ENCODE data around the gene KAT5.
"Not testable (repeated sequence)": the region's sequence is repeated elsewhere in the genome, so short reads cannot be mapped to it uniquely, and the experiment has no call there.

KAT5 gene

GRCh38 chr11:65710421-65710820 lies 1.6 kb upstream of the KAT5 start:
- DNase-seq: no peak

DNA sequence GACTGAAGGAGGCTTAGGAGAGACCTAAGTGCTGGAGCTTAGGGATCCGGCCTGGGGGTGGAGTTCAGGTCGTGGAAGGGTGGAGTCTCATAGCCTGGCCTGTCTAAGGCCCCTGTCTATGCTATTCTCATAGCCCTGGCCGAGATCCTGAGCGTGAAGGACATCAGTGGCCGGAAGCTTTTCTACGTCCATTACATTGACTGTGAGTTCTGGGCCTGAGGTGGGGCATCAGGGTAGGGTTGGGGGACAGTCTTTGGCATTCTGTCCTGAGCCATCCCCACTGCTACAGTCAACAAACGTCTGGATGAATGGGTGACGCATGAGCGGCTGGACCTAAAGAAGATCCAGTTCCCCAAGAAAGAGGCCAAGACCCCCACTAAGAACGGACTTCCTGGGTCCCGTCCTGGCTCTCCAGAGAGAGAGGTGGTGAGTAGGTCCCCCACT lies 603 bp downstream of the KAT5 start:
- no peak for DNase-seq

DNA sequence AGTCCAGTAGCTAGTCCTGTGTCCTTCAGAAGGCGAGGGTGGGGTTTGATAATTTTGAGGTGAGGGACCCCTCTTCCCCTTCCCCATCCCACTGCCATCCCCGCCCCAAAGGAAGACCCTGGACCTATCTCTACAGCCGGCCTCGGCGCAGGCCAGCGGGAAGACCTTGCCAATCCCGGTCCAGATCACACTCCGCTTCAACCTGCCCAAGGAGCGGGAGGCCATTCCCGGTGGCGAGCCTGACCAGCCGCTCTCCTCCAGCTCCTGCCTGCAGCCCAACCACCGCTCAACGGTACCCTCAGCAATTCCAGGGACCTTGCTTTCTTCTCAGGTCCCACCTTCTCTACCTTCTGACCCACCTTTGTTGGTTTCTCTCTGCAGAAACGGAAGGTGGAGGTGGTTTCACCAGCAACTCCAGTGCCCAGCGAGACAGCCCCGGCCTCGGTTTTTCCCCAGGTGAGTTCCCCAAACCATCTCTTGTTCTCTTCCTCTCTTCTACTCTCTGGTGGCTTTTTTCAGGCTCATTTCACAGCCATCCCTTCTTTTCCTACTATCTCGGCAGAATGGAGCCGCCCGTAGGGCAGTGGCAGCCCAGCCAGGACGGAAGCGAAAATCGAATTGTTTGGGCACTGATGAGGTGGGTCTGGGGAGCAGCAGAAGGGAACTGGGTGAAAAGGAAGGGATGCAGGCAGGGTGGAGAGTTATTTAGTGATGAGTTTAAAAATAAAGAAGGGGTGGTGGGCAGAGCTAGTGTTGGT lies 1.3 kb downstream of the KAT5 start:
- no peak for DNase-seq

GRCh38 chr11:65714433-65714832 lies 2.4 kb downstream of the KAT5 start:
- DNase-seq: no peak

DNA sequence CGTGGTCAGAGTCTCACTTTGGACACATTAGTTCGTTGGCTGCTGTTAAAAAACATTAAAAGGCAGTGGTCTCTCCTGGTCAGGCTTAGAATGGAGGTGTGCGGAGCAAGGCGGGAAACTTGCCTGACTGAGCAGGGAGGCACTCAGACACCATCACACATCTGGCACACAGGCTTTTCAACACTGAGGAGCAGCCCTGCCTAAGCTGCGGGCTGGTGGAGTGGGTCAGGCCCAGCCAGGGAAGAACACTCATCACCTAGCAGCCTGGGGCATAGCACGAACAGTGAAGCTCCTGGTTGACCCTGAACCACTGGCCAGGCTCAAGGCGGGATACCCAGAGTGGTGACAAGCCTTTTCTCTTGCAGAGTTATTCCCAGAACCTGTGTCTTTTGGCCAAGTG lies 4.2 kb downstream of the KAT5 start:
- no peak for DNase-seq

GRCh38 chr11:65716774-65717405 lies 4.8 kb downstream of the KAT5 start:
- no peak for DNase-seq

DNA sequence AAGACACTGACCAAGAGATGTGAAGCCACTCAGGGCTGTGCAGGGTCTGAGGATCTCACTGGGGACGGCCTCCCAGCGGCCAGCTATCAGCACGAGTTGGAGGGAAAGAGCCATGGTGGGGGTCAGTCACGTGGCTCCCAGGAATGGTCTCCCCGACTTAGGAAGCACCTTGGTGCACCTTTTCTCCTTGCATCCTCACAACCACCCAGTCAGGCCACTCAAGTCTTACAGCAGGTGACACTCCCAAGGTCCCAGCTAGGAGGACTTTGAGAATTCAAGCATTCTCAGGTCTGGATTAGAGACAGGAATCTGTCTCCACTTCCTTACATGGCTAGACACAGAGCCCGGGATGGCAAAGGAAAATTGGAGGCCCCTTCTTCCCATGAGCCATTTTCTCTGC lies 5.9 kb downstream of the KAT5 start:
- no peak for DNase-seq

GRCh38 chr11:65718531-65718930 lies 6.5 kb downstream of the KAT5 start:
- DNase-seq: no peak

- no peak for DNase-seq
These were observed 7.0 kb downstream of the KAT5 start for GRCh38 chr11:65718964-65719492.

- no peak for DNase-seq
These were observed 7.8 kb downstream of the KAT5 start for GRCh38 chr11:65719871-65720210.

- peak; percentile 83 for DNase-seq
These were observed 8.3 kb downstream of the KAT5 start, which contains the start of gene RNASEH2C for GRCh38 chr11:65720211-65720934. Gene RNASEH2C, minus strand, starts transcription at chr11:65720798. Its CDS starts 40 bp downstream, at chr11:65720758.

DNA sequence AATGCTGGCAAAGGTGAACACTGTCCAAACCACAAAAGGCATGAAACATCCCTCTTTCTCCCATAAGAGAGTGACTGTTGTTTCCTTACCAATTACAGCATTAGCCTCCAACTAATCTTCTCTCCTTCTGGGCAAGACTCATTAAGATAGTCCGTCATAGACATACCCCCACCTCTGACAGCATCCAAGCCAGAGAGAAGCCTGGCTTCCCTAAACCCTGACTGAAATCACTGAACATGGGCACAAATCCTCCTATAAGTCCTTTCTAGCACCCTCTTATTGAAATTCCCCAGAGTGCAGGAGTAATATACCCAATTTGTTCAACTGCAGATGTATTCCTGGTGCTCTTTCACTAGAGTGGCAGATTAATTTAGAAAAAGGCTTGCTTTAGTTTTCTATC lies 10.2 kb downstream of the KAT5 start:
- DNase-seq: no peak

DNA sequence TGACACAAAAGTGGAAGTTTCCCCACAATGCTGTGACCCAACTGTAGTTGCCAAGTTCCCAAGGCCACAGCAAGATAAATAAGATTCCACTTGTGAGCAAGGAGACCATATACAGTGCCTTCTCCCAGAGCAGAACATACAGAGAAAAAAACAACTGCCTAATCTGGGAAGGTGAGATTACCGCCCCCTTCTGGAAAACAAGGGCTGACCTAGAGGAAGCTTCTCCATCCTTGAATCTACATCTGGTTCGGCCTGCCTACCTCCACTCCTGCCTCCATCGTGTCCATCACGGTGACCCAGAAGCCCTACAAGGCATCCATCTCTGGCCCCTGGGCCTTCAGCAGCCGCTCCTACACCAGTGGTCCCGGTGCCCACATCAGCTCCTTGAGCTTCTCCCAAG lies 14.6 kb downstream of the KAT5 start:
- no peak for DNase-seq

- no peak for DNase-seq
These were observed 15.8 kb downstream of the KAT5 start for GRCh38 chr11:65727865-65728264.

- DNase-seq: no peak
These were observed 18.4 kb downstream of the KAT5 start for GRCh38 chr11:65730461-65730860.

DNA sequence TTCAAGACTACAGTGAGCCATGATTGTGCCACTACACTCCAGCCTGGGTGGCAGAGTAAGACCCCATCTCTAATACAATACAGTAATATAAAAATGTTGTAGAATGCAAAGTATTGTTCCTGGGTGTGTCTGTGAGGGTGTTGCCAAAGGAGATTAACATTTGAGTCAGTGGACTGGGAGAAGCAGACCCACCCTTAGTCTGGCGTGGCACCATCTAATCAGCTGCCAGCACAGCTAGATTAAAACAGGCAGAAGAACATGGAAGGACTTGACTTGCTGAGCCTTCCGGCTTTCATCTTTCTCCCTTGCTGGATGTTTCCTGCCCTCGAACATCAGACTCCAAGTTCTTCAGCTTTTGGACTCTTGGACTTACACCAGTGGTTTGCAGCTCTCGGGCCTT lies 23.1 kb downstream of the KAT5 start:
- DNase-seq: not testable (repeated sequence)

DNA sequence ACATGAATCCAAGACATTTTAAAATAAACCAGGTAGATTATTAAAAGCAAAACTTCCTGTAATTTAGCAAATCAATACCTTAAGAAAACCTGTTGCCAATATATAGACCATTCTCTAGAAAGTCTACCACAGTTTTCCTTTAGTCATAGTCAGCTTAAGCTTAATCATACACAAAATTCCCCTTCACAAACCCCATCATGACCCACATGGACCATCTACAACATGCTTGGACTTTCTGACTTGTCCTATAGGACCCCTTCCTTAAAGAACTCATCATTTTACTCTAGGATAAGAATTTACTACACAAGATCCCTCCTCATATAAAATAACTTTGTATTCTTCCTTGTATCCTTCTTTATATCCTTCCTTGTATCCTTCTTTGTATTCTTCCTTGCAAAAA lies 24.8 kb downstream of the KAT5 start:
- no peak for DNase-seq

GRCh38 chr11:65739022-65739421 lies 27.0 kb downstream of the KAT5 start:
- no peak for DNase-seq

DNA sequence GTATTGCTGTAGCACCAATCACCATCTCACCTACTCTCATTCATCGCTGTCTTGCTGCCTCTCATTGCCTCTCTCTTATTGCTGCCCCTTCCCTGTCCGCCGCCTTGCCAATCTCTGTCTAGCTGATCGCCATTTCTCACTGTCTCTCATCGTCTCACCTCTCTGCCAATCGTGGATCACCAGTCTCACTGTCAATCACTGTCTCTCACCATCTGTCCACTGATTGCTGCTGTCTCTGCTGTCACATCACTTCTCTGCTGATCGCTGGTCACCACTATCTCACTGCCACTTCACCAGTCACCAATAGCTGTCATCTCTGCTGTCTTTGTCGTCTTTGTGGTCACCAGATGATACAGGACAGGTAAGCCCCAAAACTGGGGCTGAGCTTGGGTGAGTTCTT lies 29.1 kb downstream of the KAT5 start:
- no peak for DNase-seq

GRCh38 chr11:65742353-65742752 lies 30.3 kb downstream of the KAT5 start:
- DNase-seq: no peak

DNA sequence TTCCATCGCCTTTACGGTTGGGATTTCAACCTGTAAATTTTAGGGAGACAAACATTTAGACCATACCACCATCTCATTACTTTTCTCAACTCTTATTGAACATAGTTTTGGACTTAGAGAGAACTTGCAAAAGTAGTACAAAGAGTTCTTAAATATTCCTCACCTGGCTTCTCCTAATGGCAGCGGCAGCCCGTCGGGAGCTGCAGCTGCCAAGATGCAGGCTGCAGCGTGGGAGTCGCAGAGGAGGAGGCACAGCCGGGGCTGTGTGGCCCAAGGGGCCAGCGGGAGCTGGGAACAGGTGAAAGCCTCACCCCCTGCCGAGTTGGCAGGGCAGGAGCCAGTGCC lies 31.6 kb downstream of the KAT5 start:
- no peak for DNase-seq

GRCh38 chr11:65744026-65744698 lies 32.1 kb downstream of the KAT5 start:
- no peak for DNase-seq

- no peak for DNase-seq
These were observed 32.6 kb downstream of the KAT5 start for GRCh38 chr11:65744699-65745042.

DNA sequence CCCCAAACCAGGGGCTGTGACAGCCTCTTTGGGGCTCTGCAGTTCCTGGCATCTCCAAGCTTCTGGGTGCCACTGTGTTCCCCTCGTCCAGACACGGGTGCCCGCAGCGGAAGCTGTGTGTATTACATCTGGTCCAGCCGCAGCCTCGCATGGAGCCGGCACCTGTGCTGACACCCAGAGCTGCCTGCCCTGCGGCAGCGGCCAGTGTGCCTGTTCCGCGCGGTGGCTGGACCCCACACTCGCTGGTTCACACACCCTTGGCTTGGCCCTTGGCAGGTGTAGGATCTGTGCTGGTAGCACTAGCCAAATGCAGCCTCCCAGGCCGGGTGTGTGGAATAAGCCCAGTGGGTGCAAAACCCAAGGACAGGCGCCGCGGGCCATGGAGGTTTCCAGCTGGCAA lies 33.0 kb downstream of the KAT5 start:
- no peak for DNase-seq
